LNCaP clone FGC (cell line): ENCODE results near the gene CCDC92B.

ENCODE experiments used
- DNase-seq: peaks from one replicate; pipeline ENCODE4 v3.0.0-alpha.2; 2011; ENCODE audit warnings: low read depth
- H3K4me3 ChIP-seq: 2 replicates; pipeline ENCODE4 v1.5.1; 2011; ENCODE audit warnings: mild to moderate bottlenecking, low read depth, low read length, control low read depth
- TF ChIP-seq, protein P1 (sequence below): IDR thresholded peaks from 2 replicates; pipeline ENCODE4 v1.5.1; 2012; ENCODE audit warnings: mild to moderate bottlenecking; ENCODE audit not compliant: control insufficient read depth, insufficient read depth; ENCODE audit errors: extremely low read depth

The CCDC92B gene

DNA sequence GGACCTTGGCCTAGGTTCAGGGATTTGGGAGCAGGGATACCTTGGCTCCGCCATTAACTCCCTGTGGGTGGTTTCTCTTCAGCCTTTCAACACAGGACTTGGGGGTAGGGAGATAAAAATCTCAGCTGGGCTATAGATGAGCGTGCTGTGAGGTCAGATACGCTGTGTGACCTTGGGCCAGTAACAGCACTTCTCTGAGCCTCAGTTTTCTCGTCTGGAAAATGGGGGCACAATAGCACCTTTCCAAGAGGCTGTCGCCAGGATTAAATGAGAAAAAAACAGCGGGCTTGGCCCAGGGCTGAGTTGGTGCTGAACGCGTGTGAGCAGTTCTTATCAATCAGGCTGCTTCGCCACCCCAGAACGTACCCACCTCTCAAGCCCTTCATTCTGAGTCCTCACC, 17.6 kb downstream of the CCDC92B start:
- TF ChIP-seq, protein P1, sequence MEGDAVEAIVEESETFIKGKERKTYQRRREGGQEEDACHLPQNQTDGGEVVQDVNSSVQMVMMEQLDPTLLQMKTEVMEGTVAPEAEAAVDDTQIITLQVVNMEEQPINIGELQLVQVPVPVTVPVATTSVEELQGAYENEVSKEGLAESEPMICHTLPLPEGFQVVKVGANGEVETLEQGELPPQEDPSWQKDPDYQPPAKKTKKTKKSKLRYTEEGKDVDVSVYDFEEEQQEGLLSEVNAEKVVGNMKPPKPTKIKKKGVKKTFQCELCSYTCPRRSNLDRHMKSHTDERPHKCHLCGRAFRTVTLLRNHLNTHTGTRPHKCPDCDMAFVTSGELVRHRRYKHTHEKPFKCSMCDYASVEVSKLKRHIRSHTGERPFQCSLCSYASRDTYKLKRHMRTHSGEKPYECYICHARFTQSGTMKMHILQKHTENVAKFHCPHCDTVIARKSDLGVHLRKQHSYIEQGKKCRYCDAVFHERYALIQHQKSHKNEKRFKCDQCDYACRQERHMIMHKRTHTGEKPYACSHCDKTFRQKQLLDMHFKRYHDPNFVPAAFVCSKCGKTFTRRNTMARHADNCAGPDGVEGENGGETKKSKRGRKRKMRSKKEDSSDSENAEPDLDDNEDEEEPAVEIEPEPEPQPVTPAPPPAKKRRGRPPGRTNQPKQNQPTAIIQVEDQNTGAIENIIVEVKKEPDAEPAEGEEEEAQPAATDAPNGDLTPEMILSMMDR = no peak
- no peak overlapping the region for H3K4me3 ChIP-seq
- no peak for DNase-seq

DNA sequence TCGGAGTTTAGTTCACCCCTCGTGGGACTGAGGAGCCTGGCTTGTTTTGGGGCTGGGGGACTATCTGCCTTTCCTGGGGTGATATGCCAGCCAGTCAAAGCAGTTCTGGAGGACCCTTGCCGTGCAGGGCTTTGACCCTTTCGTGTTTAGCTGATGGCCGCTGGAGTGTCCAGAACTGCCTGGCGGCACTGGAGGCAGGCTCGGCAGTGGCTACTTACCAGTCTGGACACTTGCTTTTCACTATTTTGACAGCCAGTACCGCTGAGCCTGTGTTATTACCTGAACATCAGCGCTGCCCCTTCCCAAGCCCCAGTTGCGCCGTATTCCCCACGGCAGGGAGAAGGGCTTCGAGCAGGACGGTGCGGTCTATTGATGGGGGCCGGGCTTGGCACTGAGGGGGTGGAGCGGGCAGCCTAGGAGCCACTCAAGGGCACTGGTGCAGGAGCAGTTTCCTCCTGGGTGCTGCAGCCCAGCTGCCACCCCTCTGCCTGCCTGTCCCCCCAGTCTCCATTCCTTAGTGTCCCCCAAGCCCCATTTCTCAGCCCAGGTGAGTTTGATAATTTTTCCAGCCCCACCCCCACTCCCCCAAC, 18.6 kb downstream of the CCDC92B start:
- no peak for DNase-seq
- no peak overlapping the region for H3K4me3 ChIP-seq
- TF ChIP-seq, protein P1 = no peak

DNA sequence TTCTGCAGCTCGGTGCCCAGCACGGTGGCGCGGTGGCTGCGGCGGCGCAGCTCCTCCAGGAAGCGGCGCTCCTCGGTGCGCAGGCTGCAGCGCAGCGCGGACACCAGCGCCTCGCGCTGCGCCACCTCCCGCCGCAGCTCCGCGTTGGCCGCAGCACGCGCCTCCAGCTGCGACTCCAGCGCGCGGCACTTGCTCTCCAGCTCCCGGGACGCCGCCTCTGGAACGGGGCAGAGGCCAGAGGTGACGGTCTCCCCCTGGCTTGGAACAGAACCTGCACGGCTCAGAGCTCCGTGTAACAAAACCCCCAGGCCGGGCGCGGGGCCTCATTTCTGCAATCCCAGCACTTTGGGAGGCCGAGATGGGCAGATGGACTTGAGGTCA, 24.7 kb downstream of the CCDC92B start:
- DNase-seq = no peak

DNA sequence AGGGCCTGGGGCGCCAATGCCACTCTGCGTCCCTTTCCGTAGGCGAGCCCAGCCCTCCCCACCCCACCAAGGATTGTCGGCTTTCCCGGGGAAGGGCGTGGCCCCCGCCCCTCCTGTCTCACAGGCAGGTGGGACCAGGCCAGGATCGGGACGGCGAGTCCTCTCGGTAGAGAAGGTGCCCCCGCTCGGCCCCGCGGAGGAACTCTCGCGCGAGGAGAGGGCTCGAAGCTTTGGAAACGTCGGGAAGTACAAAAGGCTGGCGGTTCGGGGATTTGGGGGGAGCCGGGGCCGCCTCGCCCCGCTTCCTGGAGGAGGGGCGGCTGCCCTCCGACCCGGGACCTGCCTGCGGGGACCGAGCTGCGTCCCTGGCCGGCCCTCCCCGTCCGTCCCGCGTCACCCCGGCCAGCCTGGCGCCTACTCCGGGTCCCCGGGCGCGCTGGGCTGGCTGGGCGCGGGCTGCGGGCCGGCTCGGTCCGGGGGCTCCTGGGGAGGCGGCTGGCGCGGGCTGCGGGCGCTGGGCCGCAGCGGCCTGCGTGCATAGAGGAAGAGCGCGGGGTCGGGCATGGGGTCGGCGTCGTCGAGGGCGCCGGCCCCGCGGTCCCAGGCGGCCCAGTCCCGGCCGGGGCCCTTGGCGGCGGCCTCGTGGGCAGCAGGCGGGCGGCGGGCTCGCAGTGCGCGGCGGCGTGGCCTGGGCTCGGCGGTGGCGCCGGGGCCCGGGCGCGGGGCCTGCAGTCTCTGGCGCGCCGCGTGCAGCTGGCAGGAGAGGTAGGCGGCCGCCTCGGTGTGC, 25.3 kb downstream of the CCDC92B start:
- no peak for DNase-seq

More for the DNA sequence above, 24.7 kb downstream of the CCDC92B start:
- TF ChIP-seq, protein P1 = peak; percentile 65
- no peak overlapping the region for H3K4me3 ChIP-seq

DNA sequence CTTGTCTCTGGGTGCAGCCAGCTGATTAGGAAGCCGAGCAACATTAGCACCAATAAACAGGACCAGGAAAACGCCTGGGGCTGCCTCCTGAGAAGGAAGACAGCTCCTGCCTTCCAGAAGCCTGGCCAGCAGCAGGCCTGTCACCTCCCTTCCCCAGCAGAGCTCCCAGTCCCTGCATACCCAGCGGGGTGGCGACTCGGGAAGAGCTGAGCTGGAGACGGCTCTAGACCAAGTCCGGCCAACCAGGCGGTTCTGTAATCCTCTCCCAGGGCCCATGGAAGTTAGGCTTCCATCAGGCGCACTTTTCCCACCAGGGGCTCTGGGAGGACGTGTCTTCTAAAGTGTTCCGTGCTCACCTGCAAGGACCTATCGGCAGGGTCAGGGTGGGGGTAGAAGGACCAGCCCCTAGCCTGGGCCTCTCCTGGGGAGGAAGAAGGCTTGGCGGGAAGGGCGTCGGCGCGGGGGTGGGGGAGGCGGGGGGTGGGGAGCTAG, 25.9 kb downstream of the CCDC92B start:
- H3K4me3 ChIP-seq = no peak overlapping the region
- DNase-seq = no peak
- TF ChIP-seq, protein P1 = no peak

More for the DNA sequence above, 25.3 kb downstream of the CCDC92B start:
- no peak overlapping the region for H3K4me3 ChIP-seq
- TF ChIP-seq, protein P1 = no peak

DNA sequence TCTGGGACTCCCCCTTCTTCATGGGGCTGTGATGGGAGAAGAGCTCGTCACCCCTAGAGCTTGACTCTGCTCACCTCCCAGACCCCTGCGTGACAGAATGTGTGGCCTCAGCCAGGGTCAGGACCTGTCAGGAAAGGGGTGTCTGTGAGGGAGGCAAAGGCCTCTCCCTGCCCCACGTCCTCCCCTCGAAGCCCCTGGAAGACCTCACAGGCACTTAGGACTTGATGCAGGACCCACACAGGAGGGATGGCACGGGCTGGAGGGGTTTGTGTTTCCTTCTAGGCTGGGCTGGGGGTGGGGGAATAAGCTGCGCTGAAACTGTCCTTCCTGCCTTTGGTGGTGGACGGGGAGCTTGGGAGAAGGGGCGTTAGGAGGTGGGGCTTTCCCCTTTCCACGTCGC, 26.8 kb downstream of the CCDC92B start:
- no peak for DNase-seq
- TF ChIP-seq, protein P1 = no peak
- H3K4me3 ChIP-seq = no peak overlapping the region
